ENCODE results near the gene TSPAN4.

TSPAN4 gene

DNA sequence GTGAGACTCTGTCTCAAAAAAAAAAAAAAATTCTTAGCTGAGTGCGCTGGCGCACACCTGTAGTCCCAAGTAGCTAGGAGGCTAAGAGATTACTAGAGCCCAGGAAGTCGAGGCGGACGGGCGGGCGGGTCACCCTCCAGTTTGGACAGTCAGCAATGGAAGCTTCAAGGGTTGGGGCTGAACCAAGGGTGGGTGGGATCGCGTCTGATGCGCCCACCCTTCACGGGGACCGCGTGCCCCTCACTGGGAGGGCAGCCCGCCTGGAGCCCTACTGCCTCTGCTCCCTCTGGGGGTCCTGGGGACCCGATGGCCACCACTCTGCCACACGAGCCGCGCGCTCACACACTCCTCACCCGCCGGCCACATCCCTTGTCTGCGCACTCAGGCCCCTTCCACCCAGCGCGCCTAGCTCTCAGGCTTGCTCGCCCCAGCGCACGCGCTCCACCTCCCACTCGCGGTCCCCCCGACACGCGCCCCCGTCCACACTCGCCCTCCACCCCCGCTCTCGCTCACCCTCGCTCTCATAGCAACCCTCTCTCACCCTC is 67.5 kb downstream of the TSPAN4 start:
- H3K9ac ChIP-seq (ENCODE audit: low read depth in 1 of 2, low read length in 2 of 2): peak overlapping the region; percentile 60 to 83
- H3K4me3 ChIP-seq (ENCODE audit: low read length in 2 of 2): peak overlapping the region; percentile 76 to 85
- H3K4me1 ChIP-seq (ENCODE audit: control insufficient read depth in 2 of 2, insufficient read depth in 2 of 2, low read length in 2 of 2): peaks cover 12 to 13% of the 10 kb centered on the region in 2 donors
- peaks cover 0 to 8% of the 10 kb centered on the region in 2 donors for H3K36me3 ChIP-seq (ENCODE audit: control insufficient read depth in 2 of 2, insufficient read depth in 2 of 2, low read length in 2 of 2)
- no peaks in the 10 kb centered on the region for H3K27me3 ChIP-seq (ENCODE audit: control insufficient read depth in 2 of 2, insufficient read depth in 2 of 2, low read length in 2 of 2)
- H3K9me3 ChIP-seq (ENCODE audit: control insufficient read depth in 2 of 2, low read length in 2 of 2): no peaks in the 10 kb centered on the region
- H3K27ac ChIP-seq (ENCODE audit: low read depth in 2 of 2, low read length in 2 of 2): peak overlapping the region; percentile 22 to 38

DNA sequence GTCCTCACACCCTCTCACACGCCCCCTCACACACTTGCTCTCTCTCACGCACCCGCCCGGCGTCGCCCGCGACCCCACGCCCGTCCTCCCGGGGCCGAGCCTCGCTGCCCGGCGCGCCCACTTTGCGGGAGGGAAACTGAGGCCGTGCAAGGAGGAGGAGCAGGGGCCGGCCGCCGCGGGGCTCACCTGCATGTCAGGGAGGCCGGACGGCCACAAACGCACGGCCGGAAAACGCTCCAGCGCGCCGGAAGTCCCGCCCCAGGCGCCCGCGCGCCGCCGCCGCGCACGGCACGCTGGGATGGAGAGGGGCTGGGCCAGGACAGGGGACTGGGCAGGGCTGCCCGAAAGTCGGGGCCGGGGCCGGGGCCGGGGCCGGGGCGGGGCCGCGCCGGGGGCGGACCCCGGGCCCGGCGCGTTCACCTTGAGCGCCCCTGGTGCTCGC is 68.0 kb downstream of the TSPAN4 start, which contains the start of gene CHID1:
Gene CHID1, minus strand, starts transcription at position 222 of the 442 bp plus-strand sequence. CDS start 5,994 bp downstream, outside the sequence.
- no peaks in the 10 kb centered on the region for H3K9me3 ChIP-seq (ENCODE audit: control insufficient read depth in 2 of 2, low read length in 2 of 2)
- H3K4me1 ChIP-seq (ENCODE audit: control insufficient read depth in 2 of 2, insufficient read depth in 2 of 2, low read length in 2 of 2): peaks cover 12 to 13% of the 10 kb centered on the region in 2 donors
- H3K4me3 ChIP-seq (ENCODE audit: low read length in 2 of 2): peak within 1 kb of the TSS; percentile 77 to 85
- no peaks in the 10 kb centered on the region for H3K27me3 ChIP-seq (ENCODE audit: control insufficient read depth in 2 of 2, insufficient read depth in 2 of 2, low read length in 2 of 2)
- peak within 1 kb of the TSS; percentile 75 to 83 for H3K9ac ChIP-seq (ENCODE audit: low read depth in 1 of 2, low read length in 2 of 2)
- peak within 1 kb of the TSS; percentile 83 to 86 for H3K27ac ChIP-seq (ENCODE audit: low read depth in 2 of 2, low read length in 2 of 2)
- H3K36me3 ChIP-seq (ENCODE audit: control insufficient read depth in 2 of 2, insufficient read depth in 2 of 2, low read length in 2 of 2): peaks cover 0 to 8% of the 10 kb centered on the region in 2 donors

DNA sequence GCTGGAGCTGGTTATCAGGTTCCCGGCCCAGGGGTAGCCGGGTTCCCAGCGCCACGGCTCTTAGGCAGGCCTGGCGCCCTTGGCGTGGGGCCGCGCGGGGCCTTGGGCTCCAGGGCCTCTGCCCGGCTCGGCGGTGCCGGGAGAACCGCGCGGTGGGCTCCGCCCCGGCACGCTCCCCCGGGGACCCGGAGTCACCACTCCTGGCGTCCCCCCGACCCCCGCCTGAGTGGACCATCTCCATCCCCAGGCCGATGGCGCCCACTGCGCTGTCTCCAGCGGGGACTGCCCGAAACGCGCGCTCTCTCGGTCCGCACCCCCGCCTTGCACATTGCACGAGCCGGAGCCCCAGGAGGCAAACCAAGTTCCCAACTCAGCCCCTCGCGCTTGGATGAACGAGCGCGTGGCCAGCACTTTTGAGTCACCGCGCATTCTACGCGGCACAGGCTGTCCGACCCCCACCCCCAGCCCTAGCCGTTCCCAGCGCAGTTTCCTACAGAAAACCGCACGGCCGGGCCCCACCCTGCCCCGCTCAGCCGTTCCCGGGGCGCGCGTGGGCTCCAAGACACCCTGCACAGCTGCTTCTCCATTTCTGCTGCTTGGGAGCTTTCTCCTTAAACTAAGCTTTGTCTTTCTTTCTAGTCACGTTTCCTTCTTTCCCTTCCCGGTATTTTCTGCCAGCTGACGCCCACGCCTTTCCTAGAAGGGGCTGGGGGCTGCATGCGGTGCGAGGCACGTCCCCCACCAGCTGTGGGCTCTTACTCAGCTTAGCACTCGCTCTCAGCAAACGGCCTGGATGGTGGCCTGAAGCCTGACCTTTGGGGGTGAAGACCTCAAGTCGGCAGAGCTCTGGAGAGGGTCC is 68.6 kb downstream of the TSPAN4 start:
- no peaks in the 10 kb centered on the region for H3K9me3 ChIP-seq (ENCODE audit: control insufficient read depth in 2 of 2, low read length in 2 of 2)
- H3K4me3 ChIP-seq (ENCODE audit: low read length in 2 of 2): peak overlapping the region; percentile 77 to 80
- H3K36me3 ChIP-seq (ENCODE audit: control insufficient read depth in 2 of 2, insufficient read depth in 2 of 2, low read length in 2 of 2): peaks cover 0 to 8% of the 10 kb centered on the region in 2 donors
- peaks cover 12 to 13% of the 10 kb centered on the region in 2 donors for H3K4me1 ChIP-seq (ENCODE audit: control insufficient read depth in 2 of 2, insufficient read depth in 2 of 2, low read length in 2 of 2)
- no peaks in the 10 kb centered on the region for H3K27me3 ChIP-seq (ENCODE audit: control insufficient read depth in 2 of 2, insufficient read depth in 2 of 2, low read length in 2 of 2)
- H3K9ac ChIP-seq (ENCODE audit: low read depth in 1 of 2, low read length in 2 of 2): peak overlapping the region; percentile 75 to 83
- H3K27ac ChIP-seq (ENCODE audit: low read depth in 2 of 2, low read length in 2 of 2): peak overlapping the region; percentile 83 to 86

DNA sequence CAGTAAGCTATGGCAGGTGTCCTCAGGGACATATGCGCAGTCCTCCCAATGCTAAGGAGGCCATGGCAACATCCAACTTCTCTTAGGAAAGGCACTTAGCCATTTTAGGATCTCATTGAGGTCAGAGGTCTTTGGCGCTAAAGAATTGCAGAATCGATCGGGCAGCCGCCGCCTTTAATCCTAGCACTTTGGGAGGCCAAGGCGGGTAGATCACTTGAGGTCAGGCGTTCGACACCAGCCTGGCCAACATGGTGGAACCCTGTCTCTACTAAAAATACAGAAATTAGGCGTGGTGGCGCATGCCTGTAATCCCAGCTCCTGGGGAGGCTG is 69.2 kb downstream of the TSPAN4 start:
- Histone ChIP-seq H3K27ac (ENCODE audit: low read depth in 2 of 2, low read length in 2 of 2) (peak overlapping the region; percentile 11 to 86), H3K9me3 (ENCODE audit: control insufficient read depth in 2 of 2, low read length in 2 of 2) (no peaks in the 10 kb centered on the region), H3K27me3 (ENCODE audit: control insufficient read depth in 2 of 2, insufficient read depth in 2 of 2, low read length in 2 of 2) (no peaks in the 10 kb centered on the region), H3K9ac (ENCODE audit: low read depth in 1 of 2, low read length in 2 of 2) (peak overlapping the region in 1 of 2 donors; percentile 83), H3K4me1 (ENCODE audit: control insufficient read depth in 2 of 2, insufficient read depth in 2 of 2, low read length in 2 of 2) (peaks cover 12 to 13% of the 10 kb centered on the region in 2 donors), H3K36me3 (ENCODE audit: control insufficient read depth in 2 of 2, insufficient read depth in 2 of 2, low read length in 2 of 2) (peaks cover 0 to 8% of the 10 kb centered on the region in 2 donors), H3K4me3 (ENCODE audit: low read length in 2 of 2) (peak overlapping the region in 1 of 2 donors; percentile 80)

DNA sequence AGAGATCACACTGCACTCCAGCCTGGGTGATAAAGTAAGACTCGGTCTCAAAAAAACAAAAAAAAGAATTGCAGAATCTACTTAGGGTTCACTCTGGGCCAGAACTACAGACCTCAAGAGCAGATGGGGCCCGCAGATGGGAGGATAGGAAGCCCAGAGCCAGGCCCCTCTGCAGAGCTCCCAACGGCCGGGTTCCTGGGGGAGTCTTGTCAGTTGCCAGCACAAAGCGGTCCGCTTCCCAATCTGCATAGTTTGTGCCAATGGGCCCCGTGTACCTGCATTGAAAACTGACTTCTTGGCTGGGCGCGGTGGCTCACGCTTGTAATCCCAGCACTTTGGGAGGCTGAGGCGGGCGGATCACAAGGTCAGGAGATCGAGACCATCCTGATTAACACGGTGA is 69.6 kb downstream of the TSPAN4 start:
- H3K4me1 ChIP-seq (ENCODE audit: control insufficient read depth in 2 of 2, insufficient read depth in 2 of 2, low read length in 2 of 2): peaks cover 12 to 13% of the 10 kb centered on the region in 2 donors
- H3K27ac ChIP-seq (ENCODE audit: low read depth in 2 of 2, low read length in 2 of 2): no peak overlapping the region
- H3K4me3 ChIP-seq (ENCODE audit: low read length in 2 of 2): no peak overlapping the region
- no peaks in the 10 kb centered on the region for H3K27me3 ChIP-seq (ENCODE audit: control insufficient read depth in 2 of 2, insufficient read depth in 2 of 2, low read length in 2 of 2)
- H3K9me3 ChIP-seq (ENCODE audit: control insufficient read depth in 2 of 2, low read length in 2 of 2): no peaks in the 10 kb centered on the region
- H3K9ac ChIP-seq (ENCODE audit: low read depth in 1 of 2, low read length in 2 of 2): no peak overlapping the region
- H3K36me3 ChIP-seq (ENCODE audit: control insufficient read depth in 2 of 2, insufficient read depth in 2 of 2, low read length in 2 of 2): peaks cover 0 to 8% of the 10 kb centered on the region in 2 donors

DNA sequence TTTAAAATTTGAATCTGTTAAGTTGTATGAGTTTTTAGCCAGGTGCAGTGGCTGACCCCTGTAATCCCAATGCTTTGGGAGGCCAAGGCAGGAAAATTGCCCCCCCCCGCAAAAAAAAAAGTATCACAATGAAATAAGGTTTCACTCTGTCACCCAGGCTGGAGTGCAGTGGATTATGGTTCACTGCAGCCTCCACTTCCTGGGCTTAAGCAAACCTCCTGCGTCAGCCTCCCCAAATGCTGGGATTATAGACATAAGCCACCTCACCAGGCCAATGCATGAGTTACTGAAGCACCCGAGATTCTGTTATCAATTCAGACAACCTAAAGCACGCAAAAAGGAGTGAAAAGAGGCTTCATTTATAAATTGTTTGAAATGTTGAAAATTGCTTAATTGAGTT is 70.4 kb downstream of the TSPAN4 start:
- peaks cover 12 to 13% of the 10 kb centered on the region in 2 donors for H3K4me1 ChIP-seq (ENCODE audit: control insufficient read depth in 2 of 2, insufficient read depth in 2 of 2, low read length in 2 of 2)
- H3K27me3 ChIP-seq (ENCODE audit: control insufficient read depth in 2 of 2, insufficient read depth in 2 of 2, low read length in 2 of 2): no peaks in the 10 kb centered on the region
- H3K27ac ChIP-seq (ENCODE audit: low read depth in 2 of 2, low read length in 2 of 2): no peak overlapping the region
- peaks cover 0 to 8% of the 10 kb centered on the region in 2 donors for H3K36me3 ChIP-seq (ENCODE audit: control insufficient read depth in 2 of 2, insufficient read depth in 2 of 2, low read length in 2 of 2)
- H3K9me3 ChIP-seq (ENCODE audit: control insufficient read depth in 2 of 2, low read length in 2 of 2): no peaks in the 10 kb centered on the region
- no peak overlapping the region for H3K4me3 ChIP-seq (ENCODE audit: low read length in 2 of 2)
- no peak overlapping the region for H3K9ac ChIP-seq (ENCODE audit: low read depth in 1 of 2, low read length in 2 of 2)

DNA sequence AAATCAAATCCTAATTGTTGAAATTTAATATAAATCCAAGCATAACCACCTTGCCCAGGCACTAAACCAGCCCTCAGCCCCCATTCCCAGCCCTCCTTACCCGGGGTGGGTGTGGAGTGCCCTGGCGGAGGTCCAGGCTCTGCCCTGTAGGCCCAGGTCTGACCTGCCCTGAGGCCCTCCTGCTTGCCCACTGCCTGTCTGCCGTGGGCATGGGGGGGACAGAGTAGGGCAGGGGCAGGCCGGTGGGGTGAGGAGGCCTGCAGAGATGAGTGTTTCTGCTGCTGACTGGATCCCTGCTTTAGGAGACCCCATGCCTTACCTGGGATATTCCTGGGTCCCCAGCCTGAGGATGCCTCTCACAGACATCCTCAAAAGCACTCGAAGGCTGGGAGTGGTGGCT is 71.6 kb downstream of the TSPAN4 start:
- Histone ChIP-seq H3K4me1 (ENCODE audit: control insufficient read depth in 2 of 2, insufficient read depth in 2 of 2, low read length in 2 of 2) (peaks cover 12 to 13% of the 10 kb centered on the region in 2 donors), H3K27ac (ENCODE audit: low read depth in 2 of 2, low read length in 2 of 2) (peak overlapping the region; percentile 56 to 58), H3K36me3 (ENCODE audit: control insufficient read depth in 2 of 2, insufficient read depth in 2 of 2, low read length in 2 of 2) (peaks cover 0 to 1% of the 10 kb centered on the region in 2 donors), H3K4me3 (ENCODE audit: low read length in 2 of 2) (no peak overlapping the region), H3K27me3 (ENCODE audit: control insufficient read depth in 2 of 2, insufficient read depth in 2 of 2, low read length in 2 of 2) (no peaks in the 10 kb centered on the region), H3K9ac (ENCODE audit: low read depth in 1 of 2, low read length in 2 of 2) (no peak overlapping the region), H3K9me3 (ENCODE audit: control insufficient read depth in 2 of 2, low read length in 2 of 2) (no peaks in the 10 kb centered on the region)

DNA sequence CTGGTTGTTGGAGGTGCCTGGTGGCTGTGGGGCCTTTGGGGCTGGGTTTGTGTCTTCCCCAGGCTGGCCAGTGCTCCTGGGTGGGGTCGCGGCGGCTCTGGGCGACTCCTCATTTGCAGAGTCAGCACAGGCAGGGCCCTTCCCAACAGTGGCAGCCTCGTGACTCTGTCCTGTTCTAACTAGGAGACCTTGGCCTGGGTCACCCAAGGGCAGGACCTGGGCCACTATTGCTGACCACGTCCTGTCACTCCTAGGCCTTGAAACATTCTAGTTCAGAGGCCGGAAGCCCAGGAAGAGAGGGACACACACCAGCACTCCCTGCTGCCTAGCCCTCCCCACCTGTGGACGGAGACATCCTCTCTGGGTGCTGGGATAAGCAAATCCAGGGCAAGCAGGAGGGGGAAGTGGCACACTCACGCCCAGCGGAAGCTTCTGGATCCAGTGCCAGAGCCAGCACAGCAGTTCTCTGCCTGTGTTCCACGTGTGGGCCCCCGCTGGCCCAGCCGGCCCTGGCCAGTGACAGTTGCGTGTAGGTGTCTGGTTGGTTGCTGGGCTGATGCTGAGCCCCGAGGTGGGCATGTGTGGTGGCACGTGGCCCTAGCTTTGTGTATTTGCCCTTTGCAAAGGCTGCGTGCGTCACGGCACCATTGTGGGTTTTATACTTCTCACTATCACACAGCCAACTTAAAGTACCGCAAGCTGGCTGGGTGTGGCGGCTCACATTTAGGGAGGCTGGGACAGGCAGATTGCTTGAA is 72.3 kb downstream of the TSPAN4 start:
- Histone ChIP-seq H3K4me1 (ENCODE audit: control insufficient read depth in 2 of 2, insufficient read depth in 2 of 2, low read length in 2 of 2) (peaks cover 6 to 8% of the 10 kb centered on the region in 2 donors), H3K9ac (ENCODE audit: low read depth in 1 of 2, low read length in 2 of 2) (no peak overlapping the region), H3K9me3 (ENCODE audit: control insufficient read depth in 2 of 2, low read length in 2 of 2) (no peaks in the 10 kb centered on the region), H3K4me3 (ENCODE audit: low read length in 2 of 2) (no peak overlapping the region), H3K27ac (ENCODE audit: low read depth in 2 of 2, low read length in 2 of 2) (peak overlapping the region; percentile 56 to 58), H3K36me3 (ENCODE audit: control insufficient read depth in 2 of 2, insufficient read depth in 2 of 2, low read length in 2 of 2) (no peaks in the 10 kb centered on the region), H3K27me3 (ENCODE audit: control insufficient read depth in 2 of 2, insufficient read depth in 2 of 2, low read length in 2 of 2) (no peaks in the 10 kb centered on the region)

Data from mucosa of rectum (tissue), 2 donors.